Astrocyte of the spinal cord (primary cell): ENCODE results near the gene KIF3B.

Experiments used
- DNase-seq: peaks from one replicate; pipeline ENCODE4 v3.0.0; 2011; ENCODE audit warnings: low read depth, low spot score
- H3K4me3 ChIP-seq: 2 replicates; pipeline ENCODE4 v1.5.1; 2011; ENCODE audit warnings: low read depth, mild to moderate bottlenecking, low read length, moderate library complexity
- CTCF ChIP-seq: IDR thresholded peaks from 2 replicates; pipeline ENCODE4 v1.5.1; 2012; ENCODE audit warnings: low read depth, mild to moderate bottlenecking, low read length, inconsistent platforms
- in situ Hi-C: cut with HindIII; loops from 2 replicates; pipeline ENCODE4 v1.10.0; 2017; ENCODE audit warnings: low sequenced_read_pairs

The KIF3B gene

GRCh38 chr20:32344835-32345506 lies 67.5 kb downstream of the KIF3B start:
- in situ Hi-C loops = no loop called here
- TF ChIP-seq CTCF = no peak

GRCh38 chr20:32348207-32348606 lies 70.8 kb downstream of the KIF3B start:
- DNase-seq = no peak
- in situ Hi-C loops = no loop called here
- no peak overlapping the region for H3K4me3 ChIP-seq
- no peak for TF ChIP-seq CTCF

More at GRCh38 chr20:32344835-32345506, 67.5 kb downstream of the KIF3B start:
- no peak overlapping the region for H3K4me3 ChIP-seq
- DNase-seq = no peak

- no peak for TF ChIP-seq CTCF
- in situ Hi-C loops = no loop called here
- no peak for DNase-seq
- H3K4me3 ChIP-seq = no peak overlapping the region
These were observed 73.0 kb downstream of the KIF3B start for GRCh38 chr20:32350421-32350820.

- in situ Hi-C loops = no loop called here
- H3K4me3 ChIP-seq = no peak overlapping the region
- no peak for DNase-seq
- no peak for TF ChIP-seq CTCF
These were observed 74.8 kb downstream of the KIF3B start for GRCh38 chr20:32352121-32352720.

GRCh38 chr20:32353848-32354496 lies 76.5 kb downstream of the KIF3B start:
- no peak for TF ChIP-seq CTCF
- in situ Hi-C loops = no loop called here
- DNase-seq = no peak
- H3K4me3 ChIP-seq = no peak overlapping the region

- no peak for TF ChIP-seq CTCF
These were observed 77.4 kb downstream of the KIF3B start for GRCh38 chr20:32354592-32355416.

More at GRCh38 chr20:32354592-32355416, 77.4 kb downstream of the KIF3B start:
- peak; percentile 66 for DNase-seq
- H3K4me3 ChIP-seq = no peak overlapping the region
- in situ Hi-C loops = no loop called here
